ENCODE measurements around the gene TMED3. TPM values are rescaled to one million over a fixed set of nuclear protein-coding genes. Genes with fewer than 3 reads are reported as not detected.

TMED3 gene
- total RNA-seq, 1 donor from 2014 or later: 132 TPM

GRCh38 chr15:79358069-79358468 is 47.2 kb downstream of the TMED3 start:
- H3K27me3 ChIP-seq (ENCODE audit: control insufficient read depth, insufficient read depth, low read length): no peaks in the 10 kb centered on the region
- no peak overlapping the region for H3K4me3 ChIP-seq (ENCODE audit: low read depth, low read length)
- no peak for TF ChIP-seq CTCF (IDR thresholded peaks at IDR 0.05; ENCODE audit: insufficient read depth, low read length, poor library complexity, severe bottlenecking)
- DNase-seq (ENCODE audit: low read depth): no peak
- H3K36me3 ChIP-seq (ENCODE audit: control insufficient read depth, insufficient read depth, low read length): no peaks in the 10 kb centered on the region

GRCh38 chr15:79364571-79365240 is 53.8 kb downstream of the TMED3 start:
- no peak overlapping the region for H3K4me3 ChIP-seq (ENCODE audit: low read depth, low read length)
- H3K36me3 ChIP-seq (ENCODE audit: control insufficient read depth, insufficient read depth, low read length): no peaks in the 10 kb centered on the region
- no peak for DNase-seq (ENCODE audit: low read depth)
- H3K27me3 ChIP-seq (ENCODE audit: control insufficient read depth, insufficient read depth, low read length): no peaks in the 10 kb centered on the region
- no peak for TF ChIP-seq CTCF (IDR thresholded peaks at IDR 0.05; ENCODE audit: insufficient read depth, low read length, poor library complexity, severe bottlenecking)

DNA sequence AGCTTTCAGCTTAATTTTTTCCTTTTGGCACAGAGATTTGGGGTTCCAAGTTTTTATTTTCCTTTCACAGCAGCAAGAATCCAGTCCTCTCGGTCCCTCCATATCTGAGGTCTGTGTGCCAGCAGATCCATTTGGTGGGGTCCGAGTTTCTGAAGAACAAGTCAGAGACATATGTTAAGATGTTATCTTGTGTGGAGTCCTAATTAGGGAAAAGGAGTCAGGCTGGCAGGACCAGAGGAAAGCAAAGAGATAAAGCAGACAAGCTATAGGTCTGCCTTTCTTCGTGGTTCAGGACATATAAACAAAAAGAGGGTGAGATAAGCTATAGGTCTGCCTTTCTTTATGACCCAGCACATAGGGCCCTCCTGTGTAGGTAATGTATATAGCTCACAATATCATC is 54.9 kb downstream of the TMED3 start:
- no peak for TF ChIP-seq CTCF (IDR thresholded peaks at IDR 0.05; ENCODE audit: insufficient read depth, low read length, poor library complexity, severe bottlenecking)
- H3K36me3 ChIP-seq (ENCODE audit: control insufficient read depth, insufficient read depth, low read length): no peaks in the 10 kb centered on the region
- no peaks in the 10 kb centered on the region for H3K27me3 ChIP-seq (ENCODE audit: control insufficient read depth, insufficient read depth, low read length)
- no peak overlapping the region for H3K4me3 ChIP-seq (ENCODE audit: low read depth, low read length)
- no peak for DNase-seq (ENCODE audit: low read depth)

DNA sequence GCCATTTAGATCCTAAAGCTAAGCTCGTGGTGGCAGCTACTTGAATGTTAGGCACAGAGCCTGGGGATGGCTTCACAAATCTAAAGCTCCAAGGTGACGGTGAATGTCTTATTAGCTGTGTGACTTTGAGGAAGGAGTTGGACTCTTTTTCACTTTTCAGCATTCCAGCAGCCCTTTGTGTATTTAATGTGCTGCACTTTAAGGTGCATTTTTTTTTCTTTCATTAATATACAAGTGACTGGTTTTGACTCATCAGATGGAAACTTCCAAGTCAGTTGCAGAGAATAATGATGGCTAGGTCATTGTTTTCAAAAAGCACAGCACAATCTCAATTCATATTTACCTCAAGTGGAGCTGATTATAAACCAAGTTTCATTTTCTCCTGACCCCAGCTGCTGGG is 55.8 kb downstream of the TMED3 start:
- no peak for DNase-seq (ENCODE audit: low read depth)

GRCh38 chr15:79370716-79371115 is 59.8 kb downstream of the TMED3 start:
- no peaks in the 10 kb centered on the region for H3K27me3 ChIP-seq (ENCODE audit: control insufficient read depth, insufficient read depth, low read length)
- H3K36me3 ChIP-seq (ENCODE audit: control insufficient read depth, insufficient read depth, low read length): no peaks in the 10 kb centered on the region
- no peak overlapping the region for H3K4me3 ChIP-seq (ENCODE audit: low read depth, low read length)
- DNase-seq (ENCODE audit: low read depth): no peak
- TF ChIP-seq CTCF (IDR thresholded peaks at IDR 0.05; ENCODE audit: insufficient read depth, low read length, poor library complexity, severe bottlenecking): no peak

More for the DNA sequence above, 55.8 kb downstream of the TMED3 start:
- H3K27me3 ChIP-seq (ENCODE audit: control insufficient read depth, insufficient read depth, low read length): no peaks in the 10 kb centered on the region
- no peak for TF ChIP-seq CTCF (IDR thresholded peaks at IDR 0.05; ENCODE audit: insufficient read depth, low read length, poor library complexity, severe bottlenecking)
- no peaks in the 10 kb centered on the region for H3K36me3 ChIP-seq (ENCODE audit: control insufficient read depth, insufficient read depth, low read length)
- H3K4me3 ChIP-seq (ENCODE audit: low read depth, low read length): no peak overlapping the region

DNA sequence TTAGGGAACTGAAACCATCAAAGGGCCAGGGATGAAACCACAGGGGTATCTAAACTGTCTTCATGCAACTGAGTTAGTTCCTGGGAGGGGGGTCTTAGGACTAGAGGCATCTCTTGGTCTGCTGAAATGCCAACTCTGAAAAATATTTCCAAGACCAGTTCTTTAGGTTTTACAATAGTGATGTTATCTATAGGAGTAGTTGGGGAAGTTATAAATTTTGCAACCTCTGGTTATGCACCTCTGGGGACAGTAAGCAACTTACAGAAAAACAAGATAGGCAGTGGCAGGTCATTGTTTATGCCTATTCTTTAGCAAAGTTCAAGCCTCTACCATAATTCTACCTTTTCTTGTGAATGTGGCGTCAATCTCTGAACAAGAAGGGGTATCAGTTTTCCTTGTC is 60.7 kb downstream of the TMED3 start:
- H3K27me3 ChIP-seq (ENCODE audit: control insufficient read depth, insufficient read depth, low read length): no peaks in the 10 kb centered on the region
- H3K4me3 ChIP-seq (ENCODE audit: low read depth, low read length): no peak overlapping the region
- no peak for TF ChIP-seq CTCF (IDR thresholded peaks at IDR 0.05; ENCODE audit: insufficient read depth, low read length, poor library complexity, severe bottlenecking)
- no peak for DNase-seq (ENCODE audit: low read depth)
- H3K36me3 ChIP-seq (ENCODE audit: control insufficient read depth, insufficient read depth, low read length): no peaks in the 10 kb centered on the region
